Activated CD4-positive, alpha-beta T cell treated with anti-CD3 and anti-CD28 coated beads, Interleukin-2, amount 50 U/mL, for 1 hour (primary cell): ENCODE measurements around the gene PDE4C.

ENCODE experiments used
- DNase-seq: peaks from one replicate; pipeline ENCODE4 v3.0.0-alpha.2; 2020

The PDE4C gene

DNA sequence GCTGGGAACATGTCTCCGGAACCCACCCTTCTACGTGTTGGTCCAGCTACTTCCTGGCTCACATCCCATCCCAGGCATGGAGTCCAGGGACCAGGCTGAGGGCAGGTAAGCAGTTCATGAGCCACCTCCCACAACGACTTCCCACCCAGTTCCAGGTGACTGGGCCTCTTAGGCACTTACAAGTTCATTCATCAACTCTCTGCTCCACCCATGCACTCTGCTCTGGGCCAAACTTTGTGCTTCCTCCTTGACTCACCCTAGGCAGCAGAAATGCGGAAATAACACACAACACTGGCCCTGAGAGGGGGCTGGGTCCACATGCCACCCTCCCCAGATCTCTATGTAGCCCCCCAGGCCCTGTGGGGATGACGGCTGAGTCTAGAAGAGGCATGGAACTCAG lies 27.5 kb upstream of the PDE4C start:
- DNase-seq, result no peak

GRCh38 chr19:18253130-18253529 lies 26.9 kb upstream of the PDE4C start:
- no peak for DNase-seq

GRCh38 chr19:18252370-18252717 lies 26.1 kb upstream of the PDE4C start:
- no peak for DNase-seq

DNA sequence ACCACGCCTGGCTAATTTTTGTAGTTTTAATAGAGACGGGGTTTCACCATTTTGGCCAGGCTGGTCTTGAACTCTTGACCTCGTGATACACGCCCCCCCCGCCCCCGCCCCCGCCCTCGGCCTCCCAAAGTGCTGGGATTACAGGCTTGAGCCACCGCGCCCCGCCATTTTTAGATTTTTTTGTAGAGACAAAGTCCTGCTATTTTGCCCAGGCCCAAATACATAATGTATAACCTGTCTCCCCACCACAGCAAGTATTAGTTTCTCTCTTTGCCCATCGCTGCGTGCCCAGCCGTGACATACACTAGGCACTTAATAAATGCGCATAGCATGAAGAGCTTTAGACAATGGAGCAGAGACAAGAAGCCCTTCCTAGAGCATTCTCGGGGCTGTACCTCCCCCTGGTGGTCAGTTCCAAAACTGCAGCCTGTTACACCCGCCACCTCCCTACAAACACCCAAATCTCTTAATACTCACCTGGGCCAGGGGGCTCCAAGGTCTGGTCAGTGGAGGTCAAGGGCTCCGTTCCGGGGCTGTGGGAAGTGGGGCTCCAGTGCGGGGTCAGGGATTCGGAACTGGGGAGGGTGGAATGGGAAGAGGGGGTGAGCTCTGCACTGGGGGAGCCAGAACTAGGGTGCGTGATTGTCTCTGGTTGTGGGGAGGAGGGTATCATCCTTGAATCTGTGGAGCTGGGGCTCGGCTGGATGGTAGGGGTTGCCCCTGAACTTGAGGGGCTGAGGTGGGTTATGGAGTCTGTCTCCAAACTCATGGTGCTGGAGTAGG lies 25.5 kb upstream of the PDE4C start:
- peak; percentile 84 for DNase-seq

DNA sequence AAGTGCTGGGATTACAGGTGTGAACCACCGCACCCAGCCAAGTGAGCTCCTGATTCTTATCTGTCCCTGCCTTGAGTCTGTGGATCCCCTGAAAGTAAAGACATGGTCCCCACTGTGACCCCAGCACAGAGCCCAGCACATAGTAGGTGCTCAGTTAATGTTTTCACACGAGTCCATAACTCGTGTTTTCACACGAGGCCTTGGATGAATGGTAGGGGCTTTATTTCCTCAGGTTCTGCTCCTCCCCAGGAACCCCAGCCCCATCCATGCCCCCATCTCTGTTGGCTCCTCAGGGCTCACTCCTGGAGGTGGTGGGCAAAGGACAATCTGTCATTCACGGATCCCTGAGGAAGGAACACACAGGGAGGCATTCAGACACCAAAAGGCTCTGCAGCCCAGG lies 23.6 kb upstream of the PDE4C start:
- no peak for DNase-seq

DNA sequence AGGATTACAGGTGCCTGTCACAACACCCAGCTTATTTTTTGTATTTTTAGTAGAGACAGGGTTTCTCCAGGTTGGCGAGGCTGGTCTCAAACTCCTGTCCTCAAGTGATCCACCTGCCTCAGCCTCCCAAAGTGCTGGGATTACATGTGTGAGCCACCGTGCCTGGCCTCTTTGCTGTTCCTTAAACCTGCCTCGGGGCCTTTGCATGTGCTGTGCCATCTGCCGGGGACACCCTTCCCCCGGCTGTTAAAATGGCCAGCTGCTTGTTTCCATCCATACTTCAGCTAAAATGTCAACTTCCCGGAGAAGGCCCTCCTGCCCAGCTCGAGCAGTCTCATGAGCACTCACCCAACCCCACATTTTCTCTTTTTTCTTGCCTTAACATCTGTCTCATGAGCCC lies 19.1 kb upstream of the PDE4C start:
- no peak for DNase-seq

- DNase-seq, result no peak
Measured at GRCh38 chr19:18239303-18239702, 13.1 kb upstream of the PDE4C start.

DNA sequence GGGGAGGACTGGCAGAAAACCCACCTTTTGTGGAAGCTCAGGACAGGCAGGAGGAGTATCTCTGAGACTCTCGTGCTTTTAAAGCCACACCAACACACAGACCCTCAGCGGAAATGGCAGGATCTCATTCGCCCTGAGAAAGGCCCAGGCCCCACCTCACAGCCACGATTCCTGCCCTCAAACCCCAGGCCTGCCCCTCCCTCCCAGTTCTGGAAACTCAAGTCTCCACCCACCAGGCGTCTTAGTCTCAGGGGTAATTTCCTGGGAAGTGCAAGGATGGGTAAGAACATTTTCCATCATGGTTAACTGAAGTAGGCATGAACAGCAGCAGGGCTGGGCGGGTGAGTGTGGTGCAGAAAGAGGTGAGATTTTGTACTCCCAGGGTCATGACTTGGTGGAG lies 8.0 kb upstream of the PDE4C start:
- no peak for DNase-seq

GRCh38 chr19:18233224-18233825 lies 7.1 kb upstream of the PDE4C start:
- peak; percentile 47 for DNase-seq

DNA sequence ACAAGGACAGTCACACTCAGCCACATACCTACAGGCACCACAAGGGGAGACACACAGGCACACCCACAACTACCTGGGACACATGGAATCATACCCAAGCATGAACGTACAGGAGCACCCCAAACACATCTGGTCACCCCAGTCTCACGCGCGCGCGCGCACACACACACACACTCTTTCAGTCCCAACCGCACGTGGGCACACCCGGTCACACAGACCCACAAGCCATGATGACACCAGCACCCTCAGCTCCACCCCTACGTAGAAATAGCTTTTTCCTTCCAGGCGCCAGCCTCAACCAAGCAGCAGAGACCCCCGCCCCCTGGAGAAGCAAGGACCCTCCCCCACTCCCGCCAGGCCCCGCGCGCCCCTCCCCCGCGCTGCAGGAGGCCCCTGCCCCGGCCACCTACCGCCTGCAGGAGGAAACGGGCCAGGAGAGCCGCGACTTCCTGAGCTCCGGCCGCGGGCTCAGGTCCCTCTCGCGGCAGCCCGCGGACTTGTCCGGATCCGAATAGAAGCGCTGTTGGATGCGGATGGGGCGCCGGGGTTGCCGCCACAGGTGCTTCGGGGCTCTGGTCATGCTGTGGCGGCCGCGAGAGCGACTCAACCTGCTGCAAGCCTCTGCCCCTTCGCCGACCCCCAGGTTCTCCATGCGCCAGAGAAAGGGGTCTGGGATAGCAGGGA lies 6.4 kb upstream of the PDE4C start:
- DNase-seq, result no peak

- no peak for DNase-seq
Measured at GRCh38 chr19:18231775-18232174, 5.5 kb upstream of the PDE4C start.

GRCh38 chr19:18230941-18231734 lies 4.9 kb upstream of the PDE4C start:
- no peak for DNase-seq

GRCh38 chr19:18229915-18230314 lies 3.7 kb upstream of the PDE4C start:
- DNase-seq, result no peak

- no peak for DNase-seq
Measured at GRCh38 chr19:18229474-18229873, 3.2 kb upstream of the PDE4C start.

DNA sequence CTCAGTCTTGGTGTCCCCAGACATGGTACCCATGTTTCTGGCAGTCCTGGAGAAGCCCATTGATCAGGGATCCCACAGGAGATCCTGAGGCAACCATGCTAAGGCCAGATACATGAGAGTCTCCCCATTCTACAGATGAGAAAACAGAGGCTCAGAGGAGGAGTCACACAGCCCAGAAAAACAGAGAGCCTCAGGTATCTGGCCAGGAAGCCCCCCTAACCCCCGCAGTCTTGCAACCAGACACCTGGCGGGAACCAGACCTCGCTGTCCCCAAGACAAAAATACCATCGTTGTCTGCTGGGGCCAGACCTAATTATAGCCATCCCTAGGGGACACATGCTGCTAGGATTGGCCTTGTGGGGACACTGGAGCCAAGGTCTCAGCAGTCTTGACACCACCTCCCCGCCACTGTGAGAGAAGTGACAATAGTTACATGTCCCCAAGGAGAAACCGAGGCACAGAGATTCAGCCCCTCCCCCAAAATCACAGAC lies 1.6 kb upstream of the PDE4C start:
- DNase-seq, result no peak

GRCh38 chr19:18226956-18227780 lies 930 bp upstream of the PDE4C start:
- DNase-seq, result no peak

- DNase-seq, result no peak
Measured at GRCh38 chr19:18225355-18225701, 910 bp downstream of the PDE4C start.

DNA sequence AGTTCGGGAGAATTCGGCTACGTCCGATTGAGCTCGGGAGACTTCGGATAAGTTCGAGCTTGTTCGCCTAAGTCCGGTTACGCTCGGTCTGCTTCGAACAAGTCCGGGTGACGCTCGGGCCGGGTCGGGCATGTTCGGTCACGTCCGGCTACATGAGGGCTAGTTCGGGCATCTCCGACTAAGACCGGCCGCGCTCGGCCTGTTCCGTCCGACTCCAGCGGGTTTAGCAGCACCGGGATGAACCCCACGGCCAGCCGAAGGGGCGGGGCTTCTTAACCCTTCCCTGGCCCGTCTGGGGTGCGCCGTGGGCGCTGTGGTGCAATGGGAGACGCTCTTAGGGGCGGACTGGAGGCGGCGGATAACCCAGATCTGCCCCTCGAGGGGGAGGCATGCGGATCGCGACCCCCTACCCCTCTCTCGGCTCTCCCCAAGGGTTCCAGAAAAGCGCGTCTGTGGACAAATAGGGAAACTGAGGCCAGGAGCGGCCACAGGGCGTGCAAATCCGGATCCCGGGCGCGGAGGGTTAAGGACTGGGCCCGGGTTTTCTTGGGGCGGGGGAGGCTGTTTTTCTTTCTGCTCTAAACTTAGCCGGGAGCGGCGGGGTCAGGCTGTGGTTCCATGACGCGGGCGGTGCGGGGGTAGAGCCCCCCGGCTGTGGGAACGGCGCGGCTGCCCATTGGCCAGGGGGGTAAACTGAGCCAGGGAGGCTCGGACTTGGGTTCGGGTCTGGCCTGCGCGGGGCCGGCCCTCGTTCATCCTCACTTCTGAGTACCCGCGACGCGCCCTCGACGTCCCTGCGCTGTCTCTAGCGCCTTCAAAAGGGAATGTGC lies 1.5 kb downstream of the PDE4C start:
- peak; percentile 80 for DNase-seq

- peak; percentile 13 for DNase-seq
Measured at GRCh38 chr19:18223860-18224524, 2.2 kb downstream of the PDE4C start.

GRCh38 chr19:18221815-18222725 lies 4.2 kb downstream of the PDE4C start:
- no peak for DNase-seq
